SHP77 (cell line): Measurements from ENCODE around the gene WWP2.
"Not testable (repeated sequence)": the region's sequence is repeated elsewhere in the genome, so short reads cannot be mapped to it uniquely, and the experiment has no call there.

Experiments used
- DNase-seq, 2 experiments: peaks; one replicate each; lab custom pipeline; 2025; lab: John Stamatoyannopoulos, UW

WWP2 gene

DNA sequence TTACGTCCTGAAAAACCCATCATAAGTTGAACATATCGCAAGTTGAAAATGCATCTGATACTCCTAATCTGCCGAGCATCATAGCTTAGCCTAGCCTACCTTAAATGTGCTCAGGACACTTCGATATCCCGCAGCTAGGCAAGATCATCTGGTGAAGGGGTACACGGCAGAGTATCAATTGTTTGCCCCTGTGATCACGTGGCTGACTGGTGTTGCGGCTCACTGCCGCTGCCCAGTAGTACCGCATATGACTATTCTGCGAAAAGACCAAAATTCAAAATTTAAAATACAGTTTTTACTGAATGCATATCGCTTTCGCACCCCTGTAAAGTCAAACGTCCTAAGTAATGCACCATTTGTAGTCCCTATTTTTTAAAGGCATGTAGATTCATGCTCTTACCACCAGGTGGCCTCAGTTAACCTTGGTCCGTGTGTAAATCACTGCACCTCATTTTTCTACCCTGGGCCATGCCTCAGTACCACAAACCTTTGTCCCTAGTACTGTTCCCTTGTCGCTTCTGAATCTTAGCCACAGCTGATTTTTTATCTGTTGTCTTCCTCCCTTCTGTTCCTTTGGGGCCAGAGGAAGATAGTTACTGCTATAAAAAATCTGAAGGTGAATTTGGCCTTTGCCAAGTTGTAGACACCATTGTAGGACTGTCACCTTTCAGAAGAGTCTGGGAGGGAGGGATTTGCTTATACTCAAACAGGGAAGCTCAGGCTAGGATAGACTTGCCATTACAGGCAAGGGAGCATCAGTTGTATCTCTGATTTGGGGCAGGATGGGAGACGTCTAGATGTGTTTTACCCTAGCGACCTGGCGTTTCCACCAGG, 34.4 kb downstream of the WWP2 start:
- DNase-seq: peak; percentile 58

- DNase-seq: no peak
Observed at GRCh38 chr16:69798466-69798865, 36.3 kb downstream of the WWP2 start.

DNA sequence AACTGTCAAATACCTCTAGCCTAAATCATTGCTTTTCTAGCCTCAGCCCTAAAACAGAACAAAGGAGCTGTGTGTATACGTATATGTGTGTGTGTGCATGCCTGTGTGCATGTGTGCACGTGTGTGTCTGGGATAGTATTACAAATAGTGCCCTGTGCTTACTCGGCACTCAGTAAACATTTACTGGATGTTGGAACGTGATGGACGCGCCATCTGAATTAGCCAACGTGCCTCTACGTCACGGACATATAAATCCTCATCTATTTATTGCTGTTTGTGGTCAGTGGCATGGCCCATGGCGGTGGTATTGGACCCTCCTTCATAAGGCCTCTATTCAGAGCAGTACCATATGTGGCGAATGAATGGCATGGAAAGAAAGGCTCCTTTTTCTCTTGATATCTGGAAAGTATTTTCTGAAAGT, 37.5 kb downstream of the WWP2 start:
- no peak for DNase-seq

DNA sequence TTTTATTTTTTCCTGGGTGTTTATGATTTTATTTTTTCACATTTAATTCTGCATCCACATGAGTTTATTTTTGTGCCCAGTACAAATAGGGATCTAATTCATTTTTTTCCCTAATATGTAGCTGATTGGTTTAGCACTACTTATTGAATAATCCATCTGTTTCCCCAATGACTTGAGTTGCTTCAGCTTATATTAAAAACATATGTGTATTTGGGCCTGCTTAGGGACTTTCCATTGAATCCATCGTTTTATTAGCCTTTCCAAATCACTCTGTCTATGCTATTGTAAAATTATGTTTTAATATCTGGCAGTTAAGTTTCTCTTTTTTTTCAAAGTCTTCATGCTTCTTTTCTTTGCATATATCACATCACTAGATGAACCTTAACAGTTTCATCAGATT, 42.2 kb downstream of the WWP2 start:
- DNase-seq: no peak

GRCh38 chr16:69806776-69807175, 44.6 kb downstream of the WWP2 start:
- not testable (repeated sequence) for DNase-seq

DNA sequence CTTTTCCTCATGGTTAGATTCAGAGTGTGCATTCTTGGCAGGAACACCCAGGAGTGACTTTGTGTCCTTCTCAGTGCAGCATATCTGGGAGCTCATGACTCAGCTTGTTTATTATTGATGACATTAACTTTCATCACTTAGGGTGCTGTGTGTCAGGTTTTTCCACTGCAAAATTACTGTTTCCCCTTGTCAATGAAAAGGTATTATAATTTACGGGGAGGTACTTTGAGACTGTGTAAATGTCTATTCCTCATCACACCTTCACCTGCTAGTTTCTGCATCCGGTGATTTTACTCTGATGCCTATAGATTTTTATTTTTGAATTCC, 50.5 kb downstream of the WWP2 start:
- DNase-seq: no peak

DNA sequence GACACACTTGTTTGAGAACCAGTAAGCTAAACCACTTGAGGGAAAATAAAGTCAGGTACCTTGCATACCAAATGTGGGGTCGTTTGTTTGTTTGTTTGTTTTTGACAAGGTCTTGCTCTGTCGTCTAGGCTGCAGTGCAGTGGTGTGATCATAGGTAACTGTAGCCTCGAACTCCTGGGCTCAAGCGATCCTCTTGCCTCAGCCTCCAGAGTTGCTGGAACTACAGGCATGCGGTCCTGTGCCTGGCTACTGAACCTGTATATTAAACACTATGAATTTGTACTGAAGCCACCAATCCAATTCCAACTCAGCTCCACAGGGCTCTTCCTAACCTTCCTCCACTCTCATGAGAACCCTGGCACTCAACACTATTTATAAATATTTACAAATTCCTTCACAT, 51.9 kb downstream of the WWP2 start:
- no peak for DNase-seq

- DNase-seq: no peak
Observed at GRCh38 chr16:69814561-69814960, 52.4 kb downstream of the WWP2 start.

DNA sequence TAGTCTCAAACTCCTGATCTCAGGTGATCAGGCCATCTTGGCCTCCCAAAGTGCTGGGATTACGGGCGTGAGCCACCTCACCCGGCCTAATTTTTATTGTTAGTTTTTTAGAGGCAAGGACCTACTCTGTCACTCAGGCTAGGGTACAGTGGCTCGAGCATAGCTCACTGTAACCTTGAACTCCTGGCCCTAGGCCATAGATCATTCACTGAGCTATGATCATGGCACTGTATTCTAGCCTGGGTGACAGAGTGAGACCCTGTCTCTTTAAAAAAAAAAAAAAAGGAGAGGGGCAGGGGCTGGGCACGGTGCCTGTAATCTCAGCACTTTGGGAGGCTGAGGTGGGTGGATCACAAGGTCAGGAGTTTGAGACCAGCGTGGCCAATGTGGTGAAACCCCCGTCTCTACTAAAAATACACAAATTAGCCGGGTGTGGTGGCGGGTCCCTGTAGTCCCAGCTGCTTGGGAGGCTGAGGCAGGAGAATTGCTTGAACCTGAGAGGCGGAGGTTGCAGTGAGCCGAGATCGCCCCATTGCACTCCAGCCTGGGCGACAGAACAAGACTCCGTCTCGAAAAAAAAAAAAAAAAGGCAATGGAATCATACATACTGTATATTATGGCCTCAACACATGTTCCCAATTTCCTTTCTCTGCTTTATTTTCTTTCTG, 53.2 kb downstream of the WWP2 start:
- not testable (repeated sequence) for DNase-seq

- DNase-seq: no peak
Observed at GRCh38 chr16:69816996-69817395, 54.9 kb downstream of the WWP2 start.

- DNase-seq: no peak
Observed at GRCh38 chr16:69818891-69819545, 56.9 kb downstream of the WWP2 start.

DNA sequence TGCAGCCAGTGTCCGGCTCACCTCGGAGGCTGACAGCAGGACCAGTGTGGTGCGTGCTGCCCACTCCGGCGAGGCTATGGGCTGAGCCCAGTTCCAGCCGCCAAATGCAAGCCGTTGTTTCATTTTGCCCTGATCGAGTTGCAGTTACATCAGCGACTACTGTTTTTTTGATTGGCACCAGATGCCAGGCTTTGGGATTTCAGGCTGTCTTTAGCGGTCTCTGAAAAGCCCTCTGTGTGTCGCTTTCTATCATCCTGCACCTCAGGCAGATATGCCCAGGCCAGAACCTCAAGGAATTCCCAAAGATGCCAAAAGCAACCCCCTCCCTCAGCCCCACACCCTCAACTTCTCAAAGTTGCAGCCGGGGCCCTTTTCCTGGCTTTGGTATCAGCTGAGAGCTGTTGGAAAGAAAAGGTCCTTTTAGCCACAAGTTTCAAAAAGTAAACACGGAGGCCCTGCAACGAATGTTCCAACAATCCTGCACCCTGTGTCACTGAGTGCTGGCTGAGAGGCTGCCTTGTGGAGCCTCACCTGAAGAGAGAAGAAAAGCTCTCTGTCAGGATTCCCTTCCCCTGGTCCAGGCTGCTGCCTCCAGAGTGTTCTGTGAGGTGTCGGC, 58.9 kb downstream of the WWP2 start:
- DNase-seq: no peak

- DNase-seq: no peak
Observed at GRCh38 chr16:69821844-69822173, 59.7 kb downstream of the WWP2 start.

- no peak for DNase-seq
Observed at GRCh38 chr16:69822174-69822935, 60.2 kb downstream of the WWP2 start.

- DNase-seq: no peak
Observed at GRCh38 chr16:69823831-69824563, 61.9 kb downstream of the WWP2 start.

DNA sequence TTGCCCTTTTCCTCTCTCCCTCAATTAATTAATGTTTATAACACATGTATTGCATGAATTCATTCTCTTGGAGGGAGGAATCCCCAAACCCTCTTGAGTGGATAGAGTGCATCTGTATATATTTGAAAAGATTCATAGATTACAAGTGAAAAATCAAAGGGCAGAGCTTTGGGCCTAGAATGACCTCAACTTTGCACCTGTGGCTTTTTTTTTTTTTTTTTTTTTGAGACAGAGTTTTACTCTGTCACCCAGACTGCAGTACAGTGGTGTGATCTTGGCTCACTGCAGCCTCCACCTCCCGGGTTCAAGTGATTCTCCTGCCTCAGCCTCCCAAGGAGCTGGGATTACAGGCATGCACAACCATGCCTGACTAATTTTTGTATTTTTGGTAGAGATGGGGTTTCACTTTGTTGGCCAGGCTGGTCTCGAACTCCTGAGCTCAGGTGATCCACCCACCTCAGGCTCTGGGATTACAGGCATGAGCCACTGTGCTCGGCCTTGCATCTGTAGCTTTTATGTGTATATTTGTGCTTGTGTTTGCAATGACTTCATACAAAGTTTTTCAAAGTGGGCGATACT, 62.5 kb downstream of the WWP2 start:
- DNase-seq: not testable (repeated sequence)

GRCh38 chr16:69827524-69827923, 65.4 kb downstream of the WWP2 start:
- DNase-seq: no peak

DNA sequence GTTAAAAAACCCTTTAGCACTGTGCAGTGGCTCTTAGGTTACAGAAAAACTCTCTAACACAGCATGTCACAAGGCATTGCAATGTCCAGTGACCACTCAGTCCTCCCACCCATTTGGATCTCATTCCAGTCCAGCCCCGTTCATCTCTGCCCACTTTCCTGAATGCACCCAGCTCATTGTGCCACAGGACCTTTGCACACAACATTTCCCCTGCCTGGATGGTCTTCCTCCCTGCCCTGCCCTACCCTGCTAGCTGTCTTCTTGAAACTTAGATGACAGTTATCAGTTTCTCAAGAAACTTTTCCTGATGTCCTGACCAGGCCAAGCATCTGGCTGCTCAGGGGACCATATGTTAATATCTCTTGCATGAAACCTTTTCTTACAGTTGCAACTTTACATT, 67.2 kb downstream of the WWP2 start:
- DNase-seq: no peak

DNA sequence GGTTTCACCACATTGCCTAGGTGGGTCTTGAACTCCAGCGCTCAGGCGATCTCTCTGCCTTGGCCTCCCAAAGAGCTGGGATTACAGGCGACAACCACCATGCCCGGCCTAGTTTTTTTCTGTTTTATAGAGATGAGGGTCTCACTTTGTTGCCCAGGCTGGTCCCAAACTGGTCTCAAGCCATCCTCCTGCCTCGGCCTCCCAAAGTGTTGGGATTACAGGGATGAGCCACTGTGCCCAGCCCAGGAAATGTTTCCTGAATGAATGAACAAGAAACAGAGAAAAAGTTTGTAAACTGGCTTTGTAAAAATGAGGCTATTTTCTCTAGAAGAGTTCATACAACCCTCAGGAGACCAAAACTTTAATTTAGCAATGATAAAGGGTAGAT, 68.0 kb downstream of the WWP2 start:
- DNase-seq: no peak

- DNase-seq: no peak
Observed at GRCh38 chr16:69830534-69831211, 68.5 kb downstream of the WWP2 start.
